A673 (cell line): ENCODE measurements around the gene P2RX3. TPM values are rescaled to one million over a fixed set of nuclear protein-coding genes. Genes with fewer than 3 reads are reported as not detected.

Experiments
- BruUV-seq: library from RNA; stranded (reverse); fragments of 400-500 nt; replicated peaks from 2 replicates; lab custom pipeline; 2021; lab: Mats Ljungman, UMichigan
- CTCF ChIA-PET: fragments of 300-600 bp; sonication (Branson Sonifier 250); formaldehyde crosslinking; loops from one replicate; lab custom pipeline; 2022; ENCODE audit warnings: antibody characterized with exemption; lab: Charles Lee
- POLR2A ChIA-PET: fragments of 300-600 bp; sonication (Branson Sonifier 250); formaldehyde crosslinking; loops from one replicate; lab custom pipeline; 2022; ENCODE audit warnings: antibody characterized with exemption; ENCODE audit not compliant: low non-redundant PET; lab: Charles Lee
- DNase-seq: peaks from one replicate; pipeline ENCODE4 v3.0.0-alpha.2; 2015; ENCODE audit warnings: low spot score
- H3K27ac ChIP-seq: fragments of 200-600 bp; sonication (generic); 2 replicates; pipeline ENCODE4 v1.5.1; 2016; ENCODE audit warnings: mixed run types, low read depth, mild to moderate bottlenecking, mixed read lengths, antibody characterized with exemption, low read length; ENCODE audit not compliant: poor library complexity, severe bottlenecking
- H3K27me3 ChIP-seq: fragments of 200-600 bp; sonication (generic); replicated peaks from 2 replicates; pipeline ENCODE4 v1.6.1; 2017; ENCODE audit warnings: mixed run types, low read depth, mild to moderate bottlenecking, mixed read lengths, antibody characterized with exemption, low read length; ENCODE audit not compliant: insufficient read depth, poor library complexity
- H3K36me3 ChIP-seq: fragments of 200-600 bp; sonication (generic); 2 replicates; pipeline ENCODE4 v1.6.1; 2016; ENCODE audit warnings: mixed run types, mild to moderate bottlenecking, mixed read lengths, antibody characterized with exemption, low read length; ENCODE audit not compliant: insufficient read depth, poor library complexity, severe bottlenecking
- H3K4me1 ChIP-seq: fragments of 200-600 bp; sonication (generic); 2 replicates; pipeline ENCODE4 v1.6.1; 2017; ENCODE audit warnings: mixed run types, mild to moderate bottlenecking, mixed read lengths, antibody characterized with exemption, low read length; ENCODE audit not compliant: insufficient read depth, poor library complexity, severe bottlenecking
- H3K4me3 ChIP-seq: fragments of 200-600 bp; sonication (generic); 2 replicates; pipeline ENCODE4 v1.5.1; 2016; ENCODE audit warnings: low read depth, mixed run types, mild to moderate bottlenecking, mixed read lengths, low read length; ENCODE audit not compliant: poor library complexity, severe bottlenecking
- H3K9me3 ChIP-seq: fragments of 200-600 bp; sonication (generic); 2 replicates; pipeline ENCODE4 v1.6.1; 2016; ENCODE audit warnings: mixed run types, low read depth, mild to moderate bottlenecking, mixed read lengths, antibody characterized with exemption, low read length; ENCODE audit not compliant: poor library complexity, severe bottlenecking
- CTCF ChIP-seq: fragments of 300-800, 200-600 bp; sonication (generic); conservative IDR thresholded peaks from 2 replicates; pipeline ENCODE4 v1.5.1; 2017; ENCODE audit warnings: low read depth, mild to moderate bottlenecking, antibody characterized with exemption, low read length, moderate library complexity, mixed read lengths
- EZH2 ChIP-seq: fragments of 200-600 bp; sonication (generic); IDR thresholded peaks from 2 replicates; pipeline ENCODE4 v1.6.1; 2017; ENCODE audit warnings: borderline replicate concordance, low read depth, mild to moderate bottlenecking, mixed read lengths, antibody characterized with exemption, low read length; ENCODE audit not compliant: poor library complexity, severe bottlenecking
- intact Hi-C: fragments of 100-400 bp; cut with micrococcal nuclease; formaldehyde crosslinking; loops from one replicate; pipeline ENCODE4 v1.10.0; 2022; ENCODE audit not compliant: unreplicated experiment
- total RNA-seq: library from RNA; stranded (reverse); gene quantifications from 2 replicates; pipeline ENCODE4 v1.2.3, GENCODE V29; 2021

The P2RX3 gene
- total RNA-seq, 1 experiment from 2014 or later: not detected

DNA sequence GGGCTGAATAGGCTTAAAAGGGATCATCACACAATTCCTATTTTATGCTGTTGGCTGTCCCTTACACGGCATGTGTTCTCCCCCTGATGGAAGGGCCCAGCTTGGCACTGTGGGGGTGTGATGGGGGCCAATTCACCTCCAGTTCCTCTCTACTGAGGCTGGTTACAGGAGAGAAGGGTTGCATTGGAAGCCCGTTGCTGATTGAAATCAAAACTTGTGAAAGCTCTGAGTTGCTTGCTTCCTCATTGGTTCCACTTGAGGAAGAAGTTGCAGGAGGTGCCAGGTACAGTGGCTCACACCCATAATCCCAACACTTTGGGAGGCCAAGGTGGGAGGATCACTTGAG, 65.6 kb downstream of the P2RX3 start:
- intact Hi-C loops: no loop called here
- POLR2A ChIA-PET: no interaction called here

DNA sequence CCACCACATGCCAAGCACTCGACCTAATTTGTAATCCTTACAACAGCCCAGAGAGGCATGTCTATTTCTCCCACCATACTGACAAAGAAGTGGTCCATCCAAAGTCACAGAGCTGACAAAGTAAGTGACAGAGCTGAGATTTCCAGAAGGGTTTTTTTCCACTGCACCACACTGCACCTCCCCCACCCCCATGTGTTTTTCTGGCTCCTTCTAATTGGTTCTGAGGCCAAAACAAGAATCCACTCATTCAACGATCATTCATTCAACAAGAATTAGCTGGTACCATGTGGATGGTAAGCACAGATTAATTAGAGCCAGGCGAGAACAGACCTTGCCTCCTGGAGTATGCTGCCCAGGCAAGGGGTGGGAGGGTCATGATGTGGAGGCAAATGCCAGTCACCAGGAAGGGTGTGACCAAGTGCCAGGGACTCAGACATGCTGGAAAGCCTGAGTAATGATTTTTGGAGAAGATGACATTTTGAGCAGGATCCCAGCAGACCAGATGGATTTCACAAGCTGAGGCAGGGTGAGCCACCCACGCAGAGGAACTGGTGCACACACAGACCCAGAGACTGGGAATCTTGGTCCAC, 67.2 kb downstream of the P2RX3 start:
- no peaks in the 10 kb centered on the region for H3K27me3 ChIP-seq
- H3K27ac ChIP-seq: no peak overlapping the region
- H3K9me3 ChIP-seq: no peaks in the 10 kb centered on the region
- TF ChIP-seq CTCF: no peak
- no peak for TF ChIP-seq EZH2
- H3K4me3 ChIP-seq: no peak overlapping the region
- no peak for DNase-seq
- CTCF ChIA-PET: no interaction called here
- no TSS peak for BruUV-seq
- POLR2A ChIA-PET: no interaction called here
- intact Hi-C loops: no loop called here
- no peaks in the 10 kb centered on the region for H3K4me1 ChIP-seq
- H3K36me3 ChIP-seq: peaks cover 18% of the 10 kb centered on the region

More for the DNA sequence above, 65.6 kb downstream of the P2RX3 start:
- CTCF ChIA-PET: no interaction called here
- Histone ChIP-seq H3K4me1 (no peaks in the 10 kb centered on the region), H3K27ac (no peak overlapping the region), H3K9me3 (no peaks in the 10 kb centered on the region), H3K4me3 (no peak overlapping the region), H3K36me3 (peaks cover 10% of the 10 kb centered on the region), H3K27me3 (no peaks in the 10 kb centered on the region)
- no peak for DNase-seq
- TF ChIP-seq EZH2: no peak
- TF ChIP-seq CTCF: no peak
- no TSS peak for BruUV-seq

DNA sequence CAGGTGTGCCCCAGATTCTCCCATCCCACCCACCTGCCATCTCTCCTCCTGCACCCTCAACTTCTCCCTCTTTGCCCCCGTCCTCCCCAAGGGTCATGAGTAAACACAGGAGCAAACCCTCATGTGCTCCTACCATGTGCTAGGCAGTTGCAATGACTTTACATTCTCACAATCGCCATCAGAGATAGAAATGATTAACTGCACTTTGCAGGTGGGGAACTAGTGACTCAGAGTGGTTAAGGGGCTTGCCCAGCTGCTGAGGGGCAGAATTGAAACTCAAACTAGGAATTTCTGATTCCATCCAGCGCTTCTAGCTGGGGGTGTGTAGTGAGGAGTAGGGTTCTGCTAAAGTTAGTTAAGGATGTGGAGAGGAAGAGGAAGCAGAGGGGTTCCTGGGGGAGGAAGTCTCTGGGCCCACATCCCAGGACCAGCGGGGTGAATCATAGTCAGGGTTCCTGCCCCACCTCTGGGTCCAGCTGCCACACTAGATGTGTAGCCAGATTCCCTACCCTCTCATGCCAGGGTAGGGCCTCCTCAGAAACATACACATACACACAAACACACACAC, 68.3 kb downstream of the P2RX3 start:
- CTCF ChIA-PET: no interaction called here
- DNase-seq: no peak
- H3K36me3 ChIP-seq: peaks cover 24% of the 10 kb centered on the region
- no peak overlapping the region for H3K4me3 ChIP-seq
- no TSS peak for BruUV-seq
- POLR2A ChIA-PET: interaction anchor here (0.6 kb wide), 1 partner anchor 193 kb away, joined by 3 read pairs; no protein-coding TSS in a partner anchor
- no peak overlapping the region for H3K27ac ChIP-seq
- H3K4me1 ChIP-seq: no peaks in the 10 kb centered on the region
- no peak for TF ChIP-seq CTCF
- TF ChIP-seq EZH2: no peak
- no peaks in the 10 kb centered on the region for H3K9me3 ChIP-seq
- no peaks in the 10 kb centered on the region for H3K27me3 ChIP-seq
- intact Hi-C loops: no loop called here
